SK-N-SH (cell line): Measurements from ENCODE around the gene PSEN2.

Experiments used
- RFX5 ChIP-seq: IDR thresholded peaks from 2 replicates; pipeline ENCODE4 v1.6.1; 2012; ENCODE audit warnings: mild to moderate bottlenecking, improper control_type of control experiment, low read length
- TF ChIP-seq, protein P1 (sequence below): IDR thresholded peaks from 2 replicates; pipeline ENCODE4 v1.6.1; 2012; ENCODE audit warnings: mild to moderate bottlenecking, low read depth, low read length, moderate library complexity

DNA sequence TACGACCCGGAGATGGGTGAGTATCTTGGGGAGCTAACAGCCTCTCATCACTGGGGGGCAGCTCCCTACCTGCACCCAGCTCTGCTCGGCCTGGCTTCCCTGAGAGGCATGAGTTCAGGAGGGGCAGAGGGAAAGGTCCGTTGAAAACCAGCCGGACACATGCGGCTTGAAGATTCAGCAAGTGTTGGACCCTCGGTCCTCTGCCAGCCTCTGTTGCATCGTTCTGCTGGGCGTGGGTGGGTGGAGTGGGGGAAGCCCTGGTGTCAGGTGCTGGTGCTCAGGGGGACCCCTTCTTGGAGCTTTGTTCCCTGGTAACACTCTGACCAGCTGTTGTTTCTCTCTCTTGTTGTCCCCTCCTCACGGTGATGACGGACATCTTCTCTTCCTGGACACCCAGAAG lies 20.9 kb downstream of the PSEN2 start:
- TF ChIP-seq RFX5: no peak
- TF ChIP-seq, protein P1, sequence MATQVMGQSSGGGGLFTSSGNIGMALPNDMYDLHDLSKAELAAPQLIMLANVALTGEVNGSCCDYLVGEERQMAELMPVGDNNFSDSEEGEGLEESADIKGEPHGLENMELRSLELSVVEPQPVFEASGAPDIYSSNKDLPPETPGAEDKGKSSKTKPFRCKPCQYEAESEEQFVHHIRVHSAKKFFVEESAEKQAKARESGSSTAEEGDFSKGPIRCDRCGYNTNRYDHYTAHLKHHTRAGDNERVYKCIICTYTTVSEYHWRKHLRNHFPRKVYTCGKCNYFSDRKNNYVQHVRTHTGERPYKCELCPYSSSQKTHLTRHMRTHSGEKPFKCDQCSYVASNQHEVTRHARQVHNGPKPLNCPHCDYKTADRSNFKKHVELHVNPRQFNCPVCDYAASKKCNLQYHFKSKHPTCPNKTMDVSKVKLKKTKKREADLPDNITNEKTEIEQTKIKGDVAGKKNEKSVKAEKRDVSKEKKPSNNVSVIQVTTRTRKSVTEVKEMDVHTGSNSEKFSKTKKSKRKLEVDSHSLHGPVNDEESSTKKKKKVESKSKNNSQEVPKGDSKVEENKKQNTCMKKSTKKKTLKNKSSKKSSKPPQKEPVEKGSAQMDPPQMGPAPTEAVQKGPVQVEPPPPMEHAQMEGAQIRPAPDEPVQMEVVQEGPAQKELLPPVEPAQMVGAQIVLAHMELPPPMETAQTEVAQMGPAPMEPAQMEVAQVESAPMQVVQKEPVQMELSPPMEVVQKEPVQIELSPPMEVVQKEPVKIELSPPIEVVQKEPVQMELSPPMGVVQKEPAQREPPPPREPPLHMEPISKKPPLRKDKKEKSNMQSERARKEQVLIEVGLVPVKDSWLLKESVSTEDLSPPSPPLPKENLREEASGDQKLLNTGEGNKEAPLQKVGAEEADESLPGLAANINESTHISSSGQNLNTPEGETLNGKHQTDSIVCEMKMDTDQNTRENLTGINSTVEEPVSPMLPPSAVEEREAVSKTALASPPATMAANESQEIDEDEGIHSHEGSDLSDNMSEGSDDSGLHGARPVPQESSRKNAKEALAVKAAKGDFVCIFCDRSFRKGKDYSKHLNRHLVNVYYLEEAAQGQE: no peak
